GM18858 (cell line): ENCODE results near the gene SLC35F1.
"Not testable (repeated sequence)": the region's sequence is repeated elsewhere in the genome, so short reads cannot be mapped to it uniquely, and the experiment has no call there.

Experiments
- ATAC-seq: cut with Tn5 transposase; IDR thresholded peaks from one replicate; pipeline ENCODE4 v1.9.1; 2021; ENCODE audit not compliant: unreplicated experiment

Gene SLC35F1

GRCh38 chr6:117906958-117907600, at the start of gene SLC35F1:
Gene SLC35F1, plus strand, starts transcription at chr6:117907264.
- peak; percentile 47 for ATAC-seq

- not testable (repeated sequence) for ATAC-seq
Measured at GRCh38 chr6:117858601-117859000, 48.5 kb upstream of the SLC35F1 start.

GRCh38 chr6:117861545-117861944, 45.5 kb upstream of the SLC35F1 start:
- ATAC-seq: no peak

- no peak for ATAC-seq
Measured at GRCh38 chr6:117866561-117866960, 40.5 kb upstream of the SLC35F1 start.

GRCh38 chr6:117870486-117871242, 36.4 kb upstream of the SLC35F1 start:
- peak; percentile 76 for ATAC-seq

GRCh38 chr6:117880824-117881223, 26.2 kb upstream of the SLC35F1 start:
- no peak for ATAC-seq

GRCh38 chr6:117890172-117890571, 16.9 kb upstream of the SLC35F1 start:
- no peak for ATAC-seq

GRCh38 chr6:117906507-117906957, 532 bp upstream of the SLC35F1 start:
- ATAC-seq: peak; percentile 36

GRCh38 chr6:117907601-117908245, 659 bp downstream of the SLC35F1 start:
- no peak for ATAC-seq

GRCh38 chr6:117908246-117909068, 1.4 kb downstream of the SLC35F1 start:
- ATAC-seq: no peak

GRCh38 chr6:117909638-117910037, 2.6 kb downstream of the SLC35F1 start:
- no peak for ATAC-seq

- ATAC-seq: no peak
Measured at GRCh38 chr6:117910549-117910948, 3.5 kb downstream of the SLC35F1 start.

- ATAC-seq: no peak
Measured at GRCh38 chr6:117911150-117911549, 4.1 kb downstream of the SLC35F1 start.

GRCh38 chr6:117911660-117912059, 4.6 kb downstream of the SLC35F1 start:
- ATAC-seq: no peak

GRCh38 chr6:117915846-117916245, 8.8 kb downstream of the SLC35F1 start:
- no peak for ATAC-seq

- no peak for ATAC-seq
Measured at GRCh38 chr6:117916483-117916882, 9.4 kb downstream of the SLC35F1 start.

- ATAC-seq: no peak
Measured at GRCh38 chr6:117917176-117917575, 10.1 kb downstream of the SLC35F1 start.

GRCh38 chr6:117918454-117918853, 11.4 kb downstream of the SLC35F1 start:
- no peak for ATAC-seq

- no peak for ATAC-seq
Measured at GRCh38 chr6:117919275-117919674, 12.2 kb downstream of the SLC35F1 start.

GRCh38 chr6:117919775-117920729, 13.0 kb downstream of the SLC35F1 start:
- ATAC-seq: no peak
